ENCODE data around the gene DIP2A. TPM values are rescaled to one million over a fixed set of nuclear protein-coding genes. Genes with fewer than 3 reads are reported as not detected.

DIP2A gene
- total and polyA plus RNA-seq, 7 experiments from 2014 or later = 16.9 to 118 (median 105) TPM

DNA sequence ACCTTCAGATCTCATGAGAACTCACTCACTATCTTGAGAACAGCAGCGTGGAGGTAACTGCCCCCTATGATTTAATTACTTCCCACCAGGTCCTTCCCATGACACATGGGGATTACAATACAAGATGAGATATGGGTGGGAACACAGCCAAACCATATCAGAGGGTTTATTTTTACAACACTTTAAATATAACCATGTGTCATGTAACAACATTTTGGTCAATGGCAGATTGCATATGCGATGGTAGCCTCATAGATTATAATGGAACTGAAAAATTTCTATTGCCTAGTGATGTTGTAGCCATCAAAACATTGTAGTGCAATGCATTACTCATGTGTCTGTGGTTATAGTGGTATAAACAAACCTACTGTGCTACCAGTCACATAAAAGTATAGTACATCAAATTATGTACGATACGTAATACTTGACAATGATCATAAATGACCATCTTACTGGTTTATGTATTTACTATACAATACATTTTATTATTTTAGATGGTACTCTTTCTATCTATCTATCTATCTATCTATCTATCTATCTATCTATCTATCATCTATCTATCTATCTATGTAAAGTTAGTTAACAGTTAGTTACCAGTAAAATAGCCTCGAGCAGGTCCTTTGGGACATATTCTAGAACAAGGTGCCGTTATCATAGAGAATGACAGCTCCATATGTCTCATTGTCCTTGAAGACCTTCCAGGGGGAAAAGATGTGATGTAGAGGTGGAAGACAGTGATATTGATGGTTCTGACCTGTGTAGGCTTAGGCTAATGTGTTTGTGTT is 158.8 kb downstream of the DIP2A start:
- H3K4me1 Mint-ChIP-seq = peaks cover 20 to 69% (median 57%) of the 10 kb centered on the region in 7 donors

DNA sequence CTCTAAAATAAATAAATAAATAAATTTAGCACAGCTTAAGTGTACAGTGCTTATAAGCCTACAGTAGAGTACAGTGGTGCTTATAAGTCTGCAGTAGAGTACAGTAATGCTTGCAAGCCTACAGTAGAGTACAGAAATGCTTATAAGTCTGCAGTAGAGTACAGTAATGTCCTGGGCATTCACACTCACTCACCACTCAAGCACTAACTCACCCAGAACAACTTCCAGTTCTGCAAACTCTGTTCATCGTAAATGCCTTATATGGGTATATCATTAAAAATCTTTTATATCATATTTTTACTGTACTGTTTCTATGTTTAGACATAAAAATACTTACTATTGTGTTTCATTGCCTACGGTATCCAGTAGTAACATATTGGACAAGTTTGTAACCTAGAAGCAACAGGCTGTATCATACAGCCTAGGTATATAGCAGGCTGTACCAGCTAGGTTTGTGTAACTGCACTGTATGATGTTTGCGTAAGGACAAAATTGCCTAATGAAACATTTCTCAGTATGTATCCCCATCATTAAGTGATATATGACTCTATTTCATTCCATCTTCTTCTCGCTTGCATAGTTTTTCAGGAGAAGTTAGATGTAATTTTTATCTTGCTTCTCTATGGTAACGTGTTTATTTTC is 160.2 kb downstream of the DIP2A start:
- peaks cover 0 to 12% (median 0%) of the 10 kb centered on the region in 11 donors for H3K9me3 Mint-ChIP-seq
- intact Hi-C loops (cut with micrococcal nuclease) = no loop called here
- no peaks in the 10 kb centered on the region for H3K27me3 ChIP-seq (ENCODE audit: control insufficient read depth in 2 of 2, insufficient read depth in 2 of 2, low read length in 2 of 2)
- peak overlapping the region in 1 of 9 donors; percentile 96 for H3K27ac Mint-ChIP-seq
- H3K36me3 ChIP-seq (ENCODE audit: control insufficient read depth in 2 of 3, insufficient read depth in 3 of 3, low read length in 3 of 3) = no peaks in the 10 kb centered on the region
- ChIA-PET POLR2A (interaction anchor here (0.7 to 7.0 kb wide), 11 partner anchors 8 to 67 kb away, joined by 3 to 128 read pairs (median 5); partner anchors contain the start of gene PRMT2), CTCF (interaction anchor here (0.6 to 0.9 kb wide), 2 partner anchors 15 to 60 kb away, joined by 3 to 4 read pairs; no protein-coding TSS in a partner anchor)
- peaks cover 0 to 29% (median 0%) of the 10 kb centered on the region in 5 donors for H3K27me3 Mint-ChIP-seq
- H3K36me3 Mint-ChIP-seq = peaks cover 0 to 13% (median 6%) of the 10 kb centered on the region in 5 donors
- no peak for DNase-seq
- H3K4me3 Mint-ChIP-seq = no peak overlapping the region
- H3K27ac ChIP-seq (ENCODE audit: low read depth, low read length) = no peak overlapping the region
- no peaks in the 10 kb centered on the region for H3K9me3 ChIP-seq (ENCODE audit: control insufficient read depth in 2 of 3, low read length in 3 of 3)
- peaks cover 35 to 37% of the 10 kb centered on the region in 2 donors for H3K4me1 ChIP-seq (ENCODE audit: control insufficient read depth in 2 of 2, insufficient read depth in 2 of 2, low read length in 2 of 2)
- ATAC-seq = no peak
- H3K4me1 Mint-ChIP-seq = peaks cover 29 to 83% (median 66%) of the 10 kb centered on the region in 7 donors
- H3K4me3 ChIP-seq (ENCODE audit: low read length) = no peak overlapping the region

More for the DNA sequence above, 158.8 kb downstream of the DIP2A start:
- no peaks in the 10 kb centered on the region for H3K9me3 ChIP-seq (ENCODE audit: control insufficient read depth in 2 of 3, low read length in 3 of 3)
- ATAC-seq = no peak
- ChIA-PET POLR2A (interaction anchor here (0.9 to 7.0 kb wide), 7 partner anchors 9 to 58 kb away, joined by 3 to 128 read pairs (median 5); partner anchors contain the start of gene PRMT2), CTCF (no interaction called here)
- Mint-ChIP-seq H3K27me3 (peaks cover 0 to 36% (median 0%) of the 10 kb centered on the region in 5 donors), H3K4me3 (no peak overlapping the region), H3K27ac (no peak overlapping the region), H3K36me3 (peaks cover 0 to 13% (median 6%) of the 10 kb centered on the region in 5 donors), H3K9me3 (peaks cover 0 to 19% (median 3%) of the 10 kb centered on the region in 11 donors)
- H3K36me3 ChIP-seq (ENCODE audit: control insufficient read depth in 2 of 3, insufficient read depth in 3 of 3, low read length in 3 of 3) = no peaks in the 10 kb centered on the region
- no peak overlapping the region for H3K4me3 ChIP-seq (ENCODE audit: low read length)
- H3K4me1 ChIP-seq (ENCODE audit: control insufficient read depth in 2 of 2, insufficient read depth in 2 of 2, low read length in 2 of 2) = peaks cover 25 to 27% of the 10 kb centered on the region in 2 donors
- no peaks in the 10 kb centered on the region for H3K27me3 ChIP-seq (ENCODE audit: control insufficient read depth in 2 of 2, insufficient read depth in 2 of 2, low read length in 2 of 2)
- no peak overlapping the region for H3K27ac ChIP-seq (ENCODE audit: low read depth, low read length)
- DNase-seq = no peak
- intact Hi-C loops (cut with micrococcal nuclease) = no loop called here

Other genes starting within 250 kb of the DIP2A start
- gene LSS, start 230.1 kb upstream of the DIP2A start, total RNA-seq = 10 to 100 TPM; 41.3 to 64.4 (median 44.9) TPM
- gene LSS, start 230.1 kb upstream of the DIP2A start, polyA plus RNA-seq = 10 to 100 TPM; 10.7 to 15.2 TPM
- gene MCM3AP, start 173.3 kb upstream of the DIP2A start, total RNA-seq = 100 to 1,000 TPM; 121 to 175 (median 144) TPM
- 10 to 100 TPM; 37.3 to 90.6 TPM for gene MCM3AP, start 173.3 kb upstream of the DIP2A start, polyA plus RNA-seq
- 10 to 100 TPM in 4 of 5 experiments, 1 to 10 TPM in 1; 8.8 to 16.7 (median 15.6) TPM for gene YBEY, start 172.5 kb upstream of the DIP2A start, total RNA-seq
- 10 to 100 TPM; 12.3 to 20.1 TPM for gene YBEY, start 172.5 kb upstream of the DIP2A start, polyA plus RNA-seq
- gene C21orf58, start 135.0 kb upstream of the DIP2A start, total RNA-seq = 10 to 100 TPM in 1 of 5 experiments, 1 to 10 TPM in 4; 5.0 to 38.4 (median 9.0) TPM
- 1 to 10 TPM in 1 of 2 donors, under 1 TPM in 1; 0.59 to 1.0 TPM for gene C21orf58, start 135.0 kb upstream of the DIP2A start, polyA plus RNA-seq
- 10 to 100 TPM; 53.3 to 68.2 (median 56.2) TPM for gene PCNT, start 134.7 kb upstream of the DIP2A start, total RNA-seq
- 10 to 100 TPM; 13.7 to 29.6 TPM for gene PCNT, start 134.7 kb upstream of the DIP2A start, polyA plus RNA-seq
- 1 to 10 TPM in 1 of 5 experiments, under 1 TPM in 4; 0.27 to 2.3 (median 0.95) TPM for gene S100B, start 146.2 kb downstream of the DIP2A start, total RNA-seq
- gene S100B, start 146.2 kb downstream of the DIP2A start, polyA plus RNA-seq = 1 to 10 TPM; 1.1 to 7.0 TPM
- gene PRMT2, start 176.8 kb downstream of the DIP2A start, total RNA-seq = 100 to 1,000 TPM; 125 to 268 (median 177) TPM
- 100 to 1,000 TPM; 326 to 377 TPM for gene PRMT2, start 176.8 kb downstream of the DIP2A start, polyA plus RNA-seq